KOPT-K1 (cell line): ENCODE measurements around the gene ALDH1L1.
"Not testable (repeated sequence)": the region's sequence is repeated elsewhere in the genome, so short reads cannot be mapped to it uniquely, and the experiment has no call there.

Experiments used
- H3K27ac ChIP-seq: fragments of 200-600 bp; sonication (generic); 2 replicates; pipeline ENCODE4 v1.5.1; 2016; ENCODE audit warnings: antibody characterized with exemption, mild to moderate bottlenecking, low read depth, low read length; ENCODE audit not compliant: poor library complexity, severe bottlenecking
- H3K36me3 ChIP-seq: fragments of 200-600 bp; sonication (generic); 2 replicates; pipeline ENCODE4 v1.5.1; 2017; ENCODE audit warnings: antibody characterized with exemption, mild to moderate bottlenecking, low read length, moderate library complexity; ENCODE audit not compliant: insufficient read depth
- H3K9me3 ChIP-seq: fragments of 200-600 bp; sonication (generic); 2 replicates; pipeline ENCODE4 v1.5.1; 2017; ENCODE audit warnings: antibody characterized with exemption, low read length, mild to moderate bottlenecking; ENCODE audit not compliant: insufficient read depth, poor library complexity, severe bottlenecking

The ALDH1L1 gene

GRCh38 chr3:126105691-126106187, 74.6 kb downstream of the ALDH1L1 start:
- no peaks in the 10 kb centered on the region for H3K9me3 ChIP-seq
- H3K36me3 ChIP-seq: no peaks in the 10 kb centered on the region
- H3K27ac ChIP-seq: no peak overlapping the region

GRCh38 chr3:126104742-126105605, 75.4 kb downstream of the ALDH1L1 start:
- no peaks in the 10 kb centered on the region for H3K36me3 ChIP-seq
- no peak overlapping the region for H3K27ac ChIP-seq
- no peaks in the 10 kb centered on the region for H3K9me3 ChIP-seq

- Histone ChIP-seq H3K9me3 (no peaks in the 10 kb centered on the region), H3K36me3 (no peaks in the 10 kb centered on the region), H3K27ac (no peak overlapping the region)
Measured at GRCh38 chr3:126104028-126104635, 76.3 kb downstream of the ALDH1L1 start.

GRCh38 chr3:126103121-126104027, 77.0 kb downstream of the ALDH1L1 start:
- Histone ChIP-seq H3K36me3 (no peaks in the 10 kb centered on the region), H3K27ac (no peak overlapping the region), H3K9me3 (peaks cover 3% of the 10 kb centered on the region)

- H3K9me3 ChIP-seq: peaks cover 12% of the 10 kb centered on the region
- no peak overlapping the region for H3K27ac ChIP-seq
- H3K36me3 ChIP-seq: no peaks in the 10 kb centered on the region
Measured at GRCh38 chr3:126102530-126102951, 77.8 kb downstream of the ALDH1L1 start.

- peaks cover 17% of the 10 kb centered on the region for H3K9me3 ChIP-seq
- H3K27ac ChIP-seq: no peak overlapping the region
- H3K36me3 ChIP-seq: no peaks in the 10 kb centered on the region
Measured at GRCh38 chr3:126102011-126102410, 78.4 kb downstream of the ALDH1L1 start.

GRCh38 chr3:126101521-126101982, 78.8 kb downstream of the ALDH1L1 start:
- Histone ChIP-seq H3K27ac (no peak overlapping the region), H3K36me3 (no peaks in the 10 kb centered on the region), H3K9me3 (peaks cover 22% of the 10 kb centered on the region)

- Histone ChIP-seq H3K9me3 (peaks cover 29% of the 10 kb centered on the region), H3K36me3 (no peaks in the 10 kb centered on the region), H3K27ac (no peak overlapping the region)
Measured at GRCh38 chr3:126100634-126101301, 79.6 kb downstream of the ALDH1L1 start.

- Histone ChIP-seq H3K27ac (no peak overlapping the region), H3K9me3 (peaks cover 34% of the 10 kb centered on the region), H3K36me3 (no peaks in the 10 kb centered on the region)
Measured at GRCh38 chr3:126100269-126100633, 80.1 kb downstream of the ALDH1L1 start.

- no peaks in the 10 kb centered on the region for H3K36me3 ChIP-seq
- no peak overlapping the region for H3K27ac ChIP-seq
- peaks cover 45% of the 10 kb centered on the region for H3K9me3 ChIP-seq
Measured at GRCh38 chr3:126098391-126098858, 82.0 kb downstream of the ALDH1L1 start.

GRCh38 chr3:126097801-126098200, 82.6 kb downstream of the ALDH1L1 start:
- H3K9me3 ChIP-seq: peaks cover 45% of the 10 kb centered on the region
- no peaks in the 10 kb centered on the region for H3K36me3 ChIP-seq
- H3K27ac ChIP-seq: no peak overlapping the region

- peaks cover 59% of the 10 kb centered on the region for H3K9me3 ChIP-seq
- H3K36me3 ChIP-seq, H3K27ac ChIP-seq: not testable (repeated sequence)
Measured at GRCh38 chr3:126096274-126096673, 84.1 kb downstream of the ALDH1L1 start.

GRCh38 chr3:126092128-126092527, 88.3 kb downstream of the ALDH1L1 start:
- H3K36me3 ChIP-seq, H3K27ac ChIP-seq: not testable (repeated sequence)
- peaks cover 68% of the 10 kb centered on the region for H3K9me3 ChIP-seq

- no peaks in the 10 kb centered on the region for H3K36me3 ChIP-seq
- peaks cover 42% of the 10 kb centered on the region for H3K9me3 ChIP-seq
- H3K27ac ChIP-seq: no peak overlapping the region
Measured at GRCh38 chr3:126087552-126088175, 92.7 kb downstream of the ALDH1L1 start.
